OCI-LY3 (cell line): ENCODE results near the gene SYT11.
"Not testable (repeated sequence)": the region's sequence is repeated elsewhere in the genome, so short reads cannot be mapped to it uniquely, and the experiment has no call there.

Experiments used
- H2AFZ ChIP-seq: fragments of 200-600, 300-600 bp; shearing (Covaris generic); 2 replicates; pipeline ENCODE4 v1.6.0; 2014; ENCODE audit warnings: antibody characterized with exemption, low read depth, low read length
- H3K27ac ChIP-seq: fragments of 200-600, 300-600 bp; sonication (generic); 2 replicates; pipeline ENCODE4 v1.5.1; 2014; ENCODE audit warnings: mild to moderate bottlenecking, low read length, moderate library complexity, mixed read lengths
- H3K27me3 ChIP-seq: fragments of 200-600, 300-600 bp; sonication (generic); 2 replicates; pipeline ENCODE4 v1.6.1; 2014; ENCODE audit warnings: low read depth, low read length, mixed read lengths
- H3K36me3 ChIP-seq: fragments of 200-600, 300-600 bp; sonication (generic); replicated peaks from 2 replicates; pipeline ENCODE3; 2014; ENCODE audit warnings: low read depth, low read length, mixed read lengths
- H3K4me1 ChIP-seq: fragments of 300-600, 200-600 bp; sonication (generic); 2 replicates; pipeline ENCODE4 v1.6.1; 2014; ENCODE audit warnings: low read length, mixed read lengths
- H3K4me2 ChIP-seq: fragments of 200-600, 300-600 bp; sonication (generic); 2 replicates; pipeline ENCODE4 v1.6.1; 2014; ENCODE audit warnings: low read length, mixed read lengths
- H3K4me3 ChIP-seq: fragments of 300-600, 200-600 bp; sonication (generic); 2 replicates; pipeline ENCODE4 v1.5.1; 2014; ENCODE audit warnings: antibody characterized with exemption, mild to moderate bottlenecking, low read length, moderate library complexity
- H3K79me2 ChIP-seq: fragments of 300-600, 200-600 bp; shearing (Covaris generic); 2 replicates; pipeline ENCODE4 v1.6.1; 2014; ENCODE audit warnings: mild to moderate bottlenecking, low read length, mixed read lengths
- H3K9ac ChIP-seq: fragments of 300-600, 200-600 bp; shearing (Covaris generic); 2 replicates; pipeline ENCODE4 v1.6.0; 2014; ENCODE audit warnings: mild to moderate bottlenecking, low read length, moderate library complexity
- H3K9me3 ChIP-seq: fragments of 200-600, 300-600 bp; shearing (Covaris generic); 2 replicates; pipeline ENCODE4 v1.6.1; 2014; ENCODE audit warnings: low read length, mixed read lengths; ENCODE audit not compliant: insufficient read depth
- H4K20me1 ChIP-seq: fragments of 200-600, 300-600 bp; sonication (generic); 2 replicates; pipeline ENCODE4 v1.6.1; 2016; ENCODE audit warnings: low read length, mixed read lengths; ENCODE audit not compliant: insufficient read depth
- EZH2phosphoT487 ChIP-seq: fragments of 200-600 bp; shearing (Covaris generic); IDR thresholded peaks from 2 replicates; pipeline ENCODE4 v1.6.1; 2018; ENCODE audit warnings: antibody characterized with exemption, mixed run types, low read depth
- TF ChIP-seq, protein P1 (sequence below): fragments of 200-600, 300-600 bp; sonication (generic); IDR thresholded peaks from 2 replicates; pipeline ENCODE4 v1.5.1; 2014; ENCODE audit warnings: antibody characterized with exemption, low read length, low read depth

Gene SYT11

DNA sequence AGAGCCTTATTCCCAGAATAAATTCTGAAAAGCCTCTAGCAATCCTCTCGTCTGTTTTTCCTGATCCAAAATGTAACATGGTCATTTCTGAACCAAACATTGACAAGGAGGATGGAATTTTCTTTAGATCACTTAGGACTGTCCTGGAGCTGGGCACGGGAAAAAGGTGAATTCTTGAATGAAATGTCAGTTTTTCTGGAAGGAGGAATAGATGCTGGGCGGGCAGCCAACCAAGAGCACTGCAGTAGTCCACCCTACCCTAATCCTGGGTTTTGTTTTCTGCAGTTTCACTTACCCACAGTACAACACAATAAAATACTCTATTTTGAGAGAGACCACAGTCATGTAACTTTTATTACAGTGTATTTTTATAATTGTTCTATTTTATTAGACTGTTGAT lies 30.9 kb downstream of the SYT11 start:
- Histone ChIP-seq H2AFZ (no peak overlapping the region), H4K20me1 (peaks cover 5% of the 10 kb centered on the region; the same call in 1 of the 2 replicates), H3K9me3 (no peaks in the 10 kb centered on the region), H3K4me2 (no peak overlapping the region), H3K36me3 (peaks cover under 1% of the 10 kb centered on the region), H3K27me3 (no peaks in the 10 kb centered on the region), H3K9ac (no peak overlapping the region), H3K79me2 (no peaks in the 10 kb centered on the region), H3K27ac (no peak overlapping the region), H3K4me3 (no peak overlapping the region), H3K4me1 (no peaks in the 10 kb centered on the region)
- TF ChIP-seq EZH2phosphoT487 = no peak

DNA sequence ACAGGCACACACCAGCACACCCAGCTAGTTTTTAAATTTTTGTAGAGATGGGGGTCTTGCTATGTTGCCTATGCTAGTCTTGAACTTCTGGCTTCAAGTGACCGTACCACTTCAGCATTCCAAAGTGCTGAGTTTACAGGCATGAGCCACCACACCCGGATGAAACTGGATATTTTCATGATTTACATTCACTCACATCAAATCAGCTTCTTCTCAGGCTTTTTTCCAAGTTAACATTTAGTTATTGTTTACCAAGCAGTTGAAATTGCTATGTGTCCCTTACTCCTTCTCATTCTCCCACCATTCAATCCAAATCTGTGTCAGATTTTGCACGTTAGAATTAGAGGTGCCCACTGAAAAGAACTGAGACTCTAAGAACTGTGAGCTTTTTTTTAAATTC lies 33.4 kb downstream of the SYT11 start:
- no peak overlapping the region for H3K4me2 ChIP-seq
- no peak for TF ChIP-seq EZH2phosphoT487
- TF ChIP-seq, protein P1, sequence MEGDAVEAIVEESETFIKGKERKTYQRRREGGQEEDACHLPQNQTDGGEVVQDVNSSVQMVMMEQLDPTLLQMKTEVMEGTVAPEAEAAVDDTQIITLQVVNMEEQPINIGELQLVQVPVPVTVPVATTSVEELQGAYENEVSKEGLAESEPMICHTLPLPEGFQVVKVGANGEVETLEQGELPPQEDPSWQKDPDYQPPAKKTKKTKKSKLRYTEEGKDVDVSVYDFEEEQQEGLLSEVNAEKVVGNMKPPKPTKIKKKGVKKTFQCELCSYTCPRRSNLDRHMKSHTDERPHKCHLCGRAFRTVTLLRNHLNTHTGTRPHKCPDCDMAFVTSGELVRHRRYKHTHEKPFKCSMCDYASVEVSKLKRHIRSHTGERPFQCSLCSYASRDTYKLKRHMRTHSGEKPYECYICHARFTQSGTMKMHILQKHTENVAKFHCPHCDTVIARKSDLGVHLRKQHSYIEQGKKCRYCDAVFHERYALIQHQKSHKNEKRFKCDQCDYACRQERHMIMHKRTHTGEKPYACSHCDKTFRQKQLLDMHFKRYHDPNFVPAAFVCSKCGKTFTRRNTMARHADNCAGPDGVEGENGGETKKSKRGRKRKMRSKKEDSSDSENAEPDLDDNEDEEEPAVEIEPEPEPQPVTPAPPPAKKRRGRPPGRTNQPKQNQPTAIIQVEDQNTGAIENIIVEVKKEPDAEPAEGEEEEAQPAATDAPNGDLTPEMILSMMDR = no peak
- no peaks in the 10 kb centered on the region for H3K4me1 ChIP-seq
- no peak overlapping the region for H3K4me3 ChIP-seq
- H3K9ac ChIP-seq = no peak overlapping the region
- no peak overlapping the region for H2AFZ ChIP-seq
- H4K20me1 ChIP-seq = peaks cover 5% of the 10 kb centered on the region; the same call in 1 of the 2 replicates
- H3K27ac ChIP-seq = no peak overlapping the region
- no peaks in the 10 kb centered on the region for H3K27me3 ChIP-seq
- H3K79me2 ChIP-seq = no peaks in the 10 kb centered on the region
- H3K9me3 ChIP-seq = no peaks in the 10 kb centered on the region
- peaks cover 12% of the 10 kb centered on the region for H3K36me3 ChIP-seq

DNA sequence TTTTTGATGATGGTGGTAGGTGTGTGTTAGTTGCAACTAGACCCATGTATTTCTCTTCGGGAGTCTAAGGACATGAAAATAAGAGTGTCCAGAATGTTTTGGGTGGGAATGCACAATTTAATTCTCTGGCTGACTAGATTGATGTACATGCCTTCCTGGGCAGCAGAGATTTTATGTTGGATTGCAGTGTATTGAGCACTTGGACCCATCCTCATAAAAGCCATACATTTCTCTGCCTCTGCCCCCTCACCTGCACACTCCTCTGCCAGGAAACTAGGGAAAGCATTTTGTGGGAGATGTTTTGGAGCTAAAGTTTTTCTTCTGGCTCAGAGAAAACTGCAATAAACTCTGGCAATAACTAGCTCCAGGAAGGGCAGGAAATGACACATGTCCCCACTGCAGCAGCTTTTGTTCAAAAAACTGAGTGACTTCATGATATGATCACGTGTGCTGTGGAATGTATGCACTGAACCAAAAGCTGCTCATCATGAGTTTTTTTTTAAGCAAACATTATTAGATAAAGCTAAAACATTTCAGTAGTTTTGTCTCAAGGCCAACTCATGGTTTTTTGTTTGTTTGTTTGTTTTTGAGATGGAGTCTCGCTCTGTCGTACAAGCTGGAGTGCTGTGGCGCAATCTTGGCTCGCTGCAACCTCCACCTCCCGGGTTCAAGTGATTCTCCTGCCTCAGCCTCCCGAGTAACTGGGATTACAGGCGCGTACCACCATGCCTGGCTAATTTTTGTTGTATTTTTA lies 34.2 kb downstream of the SYT11 start:
- Histone ChIP-seq H3K4me2 (no peak overlapping the region), H3K79me2 (no peaks in the 10 kb centered on the region), H3K4me1 (no peaks in the 10 kb centered on the region), H3K9me3 (no peaks in the 10 kb centered on the region), H3K27me3 (no peaks in the 10 kb centered on the region), H3K4me3 (no peak overlapping the region), H3K27ac (no peak overlapping the region), H2AFZ (no peak overlapping the region), H3K36me3 (peaks cover 15% of the 10 kb centered on the region), H4K20me1 (peaks cover 5% of the 10 kb centered on the region; the same call in 1 of the 2 replicates), H3K9ac (no peak overlapping the region)
- TF ChIP-seq, protein P1 = no peak
- no peak for TF ChIP-seq EZH2phosphoT487

DNA sequence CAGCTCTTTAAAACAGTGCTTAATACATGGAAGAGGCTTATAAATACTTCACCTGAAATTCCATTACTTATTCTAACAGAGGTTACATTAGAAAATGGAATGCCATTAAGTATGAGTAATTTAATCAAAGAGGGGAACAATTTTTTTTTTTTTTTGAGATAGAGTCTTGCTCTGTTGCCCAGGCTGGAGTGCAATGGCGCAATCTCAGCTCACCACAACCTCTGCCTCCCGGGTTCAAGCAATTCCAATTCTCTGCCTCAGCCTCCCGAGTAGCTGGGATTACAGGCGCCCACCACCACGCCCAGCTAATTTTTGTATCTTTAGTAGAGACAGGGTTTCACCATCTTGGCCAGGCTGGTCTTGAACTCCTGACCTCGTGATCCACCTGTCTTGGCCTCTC lies 36.2 kb downstream of the SYT11 start:
- not testable (repeated sequence) for H4K20me1 ChIP-seq, H3K4me3 ChIP-seq, H3K27me3 ChIP-seq, H3K79me2 ChIP-seq, H3K9me3 ChIP-seq, H2AFZ ChIP-seq, H3K4me2 ChIP-seq, H3K9ac ChIP-seq, H3K27ac ChIP-seq, H3K4me1 ChIP-seq
- peaks cover 33% of the 10 kb centered on the region for H3K36me3 ChIP-seq

DNA sequence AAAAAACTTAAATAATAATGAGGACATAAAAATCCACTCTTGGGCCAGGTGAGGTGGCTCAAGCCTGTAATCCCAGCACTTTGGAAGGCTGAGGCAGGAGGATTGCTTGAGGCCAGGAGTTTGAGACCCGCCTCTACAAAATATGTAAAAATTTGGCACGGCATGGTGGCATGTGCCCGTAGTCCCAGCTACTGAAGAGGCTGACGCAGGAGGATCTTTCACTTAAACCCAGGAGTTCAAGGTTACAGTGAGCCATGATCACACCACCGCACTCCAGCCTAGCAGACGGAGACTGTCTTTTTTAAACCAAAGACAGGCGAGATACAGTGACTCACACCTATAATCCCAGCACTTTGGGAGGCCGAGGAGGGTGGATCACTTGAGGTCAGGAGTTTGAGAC lies 37.1 kb downstream of the SYT11 start:
- not testable (repeated sequence) for H3K9ac ChIP-seq, H3K27ac ChIP-seq, H3K27me3 ChIP-seq, H3K4me1 ChIP-seq, H3K79me2 ChIP-seq, H2AFZ ChIP-seq, H3K4me2 ChIP-seq, H4K20me1 ChIP-seq, H3K9me3 ChIP-seq, H3K4me3 ChIP-seq
- peaks cover 34% of the 10 kb centered on the region for H3K36me3 ChIP-seq
